IPS DF 6.9 (cell line): ENCODE data around the gene IQGAP1.

Experiments
- DNase-seq: peaks from one replicate; pipeline ENCODE4 v3.0.0-alpha.2; 2013; ENCODE audit warnings: low read depth, low spot score
- H3K27ac ChIP-seq: one replicate; pipeline ENCODE4 v1.5.1; 2013; ENCODE audit warnings: low read length, control low read depth
- H3K27me3 ChIP-seq: 2 replicates; pipeline ENCODE4 v1.6.1; 2013; ENCODE audit warnings: mild to moderate bottlenecking, low read length; ENCODE audit not compliant: control insufficient read depth, insufficient read depth
- H3K36me3 ChIP-seq: 2 replicates; pipeline ENCODE4 v1.6.1; 2013; ENCODE audit warnings: low read length; ENCODE audit not compliant: control insufficient read depth, insufficient read depth
- H3K4me1 ChIP-seq: 2 replicates; pipeline ENCODE4 v1.6.1; 2013; ENCODE audit warnings: low read length; ENCODE audit not compliant: control insufficient read depth, insufficient read depth
- H3K4me3 ChIP-seq: 2 replicates; pipeline ENCODE4 v1.5.1; 2013; ENCODE audit warnings: mild to moderate bottlenecking, low read length
- H3K9me3 ChIP-seq: 2 replicates; pipeline ENCODE4 v1.6.1; 2013; ENCODE audit warnings: low read length, inconsistent platforms; ENCODE audit not compliant: control insufficient read depth, insufficient read depth
- WGBS: extraction: QIAGEN DNeasy Blood & Tissue Kit; methylation state at CpG from one replicate; pipeline ENCODE4 v1.1.7; 2013; ENCODE audit warnings: mixed read lengths, missing lambda C conversion rate; ENCODE audit not compliant: insufficient read length, insufficient coverage; 5-methylcytosine and 5-hydroxymethylcytosine counted together

The IQGAP1 gene

DNA sequence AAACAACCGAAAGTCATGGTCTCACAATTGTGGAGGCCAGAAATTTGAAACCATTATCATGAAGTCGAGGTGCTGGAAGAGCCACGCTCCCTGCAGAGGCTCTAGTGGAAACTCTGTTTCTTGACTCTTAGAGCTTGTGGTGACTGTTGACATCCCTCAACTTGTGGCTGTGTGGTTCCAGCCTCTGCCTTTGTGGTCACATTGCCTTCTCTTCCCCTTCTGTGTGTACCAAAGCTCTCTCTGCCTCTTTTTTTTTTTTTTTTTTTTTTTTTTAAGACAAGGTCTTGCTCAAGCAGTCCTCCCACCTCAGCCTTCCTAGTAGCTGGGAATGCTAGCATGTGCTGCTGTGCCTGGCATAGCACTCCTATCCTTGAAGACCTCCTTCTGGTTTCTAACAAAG is 93.0 kb downstream of the IQGAP1 start:
- no CpG with 5 or more reads among the region's 3 CpGs for WGBS
- Histone ChIP-seq H3K27ac (no peak overlapping the region), H3K9me3 (no peaks in the 10 kb centered on the region), H3K27me3 (no peaks in the 10 kb centered on the region), H3K4me1 (no peaks in the 10 kb centered on the region), H3K36me3 (peaks cover 14% of the 10 kb centered on the region; the same call in 1 of the 2 replicates), H3K4me3 (no peak overlapping the region)
- no peak for DNase-seq

DNA sequence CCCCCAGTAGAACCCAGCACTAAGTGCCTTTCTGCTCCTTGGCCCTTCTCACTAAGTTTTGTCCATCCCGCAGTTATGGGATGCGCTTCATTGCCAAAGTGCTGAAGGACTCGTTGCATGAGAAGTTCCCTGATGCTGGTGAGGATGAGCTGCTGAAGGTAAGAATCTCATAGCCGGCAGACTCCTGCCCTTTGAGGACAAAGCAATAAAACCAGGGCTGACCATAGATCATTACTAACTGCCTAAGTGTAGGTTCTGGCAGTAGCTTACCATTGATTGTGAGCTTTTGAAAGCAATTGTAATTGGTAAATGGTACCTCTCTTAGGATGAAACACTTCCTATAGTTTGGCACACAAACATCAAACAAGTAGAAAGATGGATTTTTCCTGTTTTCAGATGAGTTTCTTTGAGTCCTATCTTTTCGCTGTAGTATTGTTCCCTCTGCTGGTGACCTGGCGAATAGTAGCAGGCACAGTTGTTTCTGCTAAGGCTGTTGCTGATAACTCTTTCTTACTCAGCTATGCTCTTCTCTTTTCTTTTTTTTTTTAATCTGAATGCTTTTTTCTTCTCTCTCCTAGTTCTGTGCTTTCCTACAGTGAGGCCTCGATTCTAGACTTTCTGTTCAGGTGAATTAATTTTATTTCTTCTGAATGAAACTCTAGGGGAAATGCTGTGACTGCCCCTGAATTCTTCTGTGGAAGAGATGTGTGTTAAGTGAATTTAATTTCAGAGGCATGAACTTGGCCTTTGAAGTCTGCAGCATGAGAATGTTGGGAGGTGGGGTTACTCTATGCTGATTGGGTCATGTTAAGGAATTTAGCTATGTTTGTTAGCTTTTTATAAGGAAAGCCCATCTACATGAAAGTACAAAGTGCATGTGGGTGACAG is 94.3 kb downstream of the IQGAP1 start:
- H3K9me3 ChIP-seq, result no peaks in the 10 kb centered on the region
- no CpG with 5 or more reads among the region's 7 CpGs for whole genome bisulfite sequencing
- peaks cover 12% of the 10 kb centered on the region; the same call in 1 of the 2 replicates for H3K36me3 ChIP-seq
- no peak overlapping the region for H3K4me3 ChIP-seq
- H3K27me3 ChIP-seq, result no peaks in the 10 kb centered on the region
- no peaks in the 10 kb centered on the region for H3K4me1 ChIP-seq
- DNase-seq, result peak; percentile 25
- H3K27ac ChIP-seq, result no peak overlapping the region

DNA sequence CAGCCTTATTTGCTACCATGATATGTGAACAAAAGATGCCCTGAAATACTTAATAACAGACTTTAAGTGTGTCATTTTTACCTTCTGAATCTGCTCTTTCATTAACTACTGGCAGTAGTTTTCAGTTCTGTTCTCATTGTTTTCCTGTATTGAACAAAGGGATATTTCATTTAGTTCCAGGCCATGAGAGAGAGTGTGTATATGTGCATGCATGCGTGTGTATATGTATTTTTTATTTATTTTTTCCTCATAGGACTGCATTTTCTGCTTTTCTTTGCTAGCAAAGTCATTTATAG is 94.9 kb downstream of the IQGAP1 start:
- Histone ChIP-seq H3K4me1 (no peaks in the 10 kb centered on the region), H3K27me3 (no peaks in the 10 kb centered on the region), H3K9me3 (no peaks in the 10 kb centered on the region), H3K4me3 (no peak overlapping the region), H3K36me3 (peaks cover 16% of the 10 kb centered on the region; the same call in 1 of the 2 replicates), H3K27ac (no peak overlapping the region)
- no peak for DNase-seq
- WGBS, result no CpG with 5 or more reads among the region's 1 CpG

DNA sequence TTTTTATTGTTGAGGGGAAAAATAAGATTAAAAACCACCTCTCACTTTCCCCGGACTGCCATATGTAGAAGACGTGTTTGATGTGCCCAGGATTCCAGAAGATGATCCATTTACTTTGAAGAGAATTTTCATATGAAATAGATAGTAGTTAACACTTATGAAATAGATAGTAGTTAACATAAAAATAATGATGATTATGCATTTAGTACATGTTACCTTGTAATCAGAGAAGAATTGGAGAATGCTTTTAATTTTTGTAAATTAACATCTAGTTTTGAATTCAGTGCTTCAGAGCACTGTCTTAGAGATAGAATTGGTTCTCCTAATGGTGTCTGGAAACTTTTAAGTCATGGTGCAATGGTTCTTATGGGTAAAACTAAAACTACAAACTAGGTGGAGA is 95.6 kb downstream of the IQGAP1 start:
- Histone ChIP-seq H3K36me3 (peaks cover 15% of the 10 kb centered on the region; the same call in 1 of the 2 replicates), H3K27ac (no peak overlapping the region), H3K9me3 (no peaks in the 10 kb centered on the region), H3K27me3 (no peaks in the 10 kb centered on the region), H3K4me3 (no peak overlapping the region), H3K4me1 (no peaks in the 10 kb centered on the region)
- no peak for DNase-seq
- WGBS, result no CpG with 5 or more reads among the region's 2 CpGs

DNA sequence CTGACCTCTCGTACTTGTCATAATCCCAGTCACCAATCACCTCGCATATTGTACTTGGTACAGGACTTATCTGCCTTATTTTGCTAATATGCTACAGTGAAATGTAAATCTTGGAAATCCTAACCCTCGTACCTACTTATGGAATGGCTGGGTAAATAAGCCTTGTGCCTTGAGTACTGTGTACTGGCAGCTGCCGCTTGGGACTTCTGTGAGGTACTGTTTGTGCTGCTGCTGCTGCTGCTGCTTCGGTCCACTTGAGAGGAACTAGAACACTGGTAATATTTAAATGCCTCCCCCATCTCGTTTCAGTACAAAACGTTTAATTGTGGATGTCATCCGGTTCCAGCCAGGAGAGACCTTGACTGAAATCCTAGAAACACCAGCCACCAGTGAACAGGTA is 99.1 kb downstream of the IQGAP1 start:
- Histone ChIP-seq H3K4me3 (no peak overlapping the region), H3K9me3 (no peaks in the 10 kb centered on the region), H3K4me1 (no peaks in the 10 kb centered on the region), H3K27ac (no peak overlapping the region), H3K27me3 (no peaks in the 10 kb centered on the region), H3K36me3 (peaks cover 10% of the 10 kb centered on the region; the same call in 1 of the 2 replicates)
- no peak for DNase-seq
- WGBS, result no CpG with 5 or more reads among the region's 8 CpGs

DNA sequence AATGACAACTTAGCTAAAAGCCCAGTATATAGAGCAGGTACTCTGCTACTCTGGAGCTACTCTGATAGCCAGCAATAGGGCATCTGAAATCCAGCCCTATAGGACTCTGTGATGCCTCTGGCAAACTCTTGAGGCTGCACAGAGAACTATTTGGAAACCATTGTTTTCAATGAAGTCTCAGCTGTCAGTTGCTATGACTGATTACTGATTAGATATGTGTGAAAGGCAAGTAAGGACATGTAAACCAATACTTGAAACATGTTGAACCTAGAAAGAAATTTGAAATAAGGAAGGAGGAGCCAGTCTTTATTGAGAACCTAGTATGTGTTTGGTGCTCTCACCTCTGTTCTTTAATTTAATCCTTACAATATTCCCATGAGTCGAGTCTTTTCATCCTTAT is 101.5 kb downstream of the IQGAP1 start:
- Histone ChIP-seq H3K27me3 (no peaks in the 10 kb centered on the region), H3K36me3 (peaks cover 10% of the 10 kb centered on the region; the same call in 1 of the 2 replicates), H3K27ac (no peak overlapping the region), H3K4me3 (no peak overlapping the region), H3K9me3 (no peaks in the 10 kb centered on the region), H3K4me1 (no peaks in the 10 kb centered on the region)
- no CpG with 5 or more reads among the region's 1 CpG for WGBS
- DNase-seq, result no peak

DNA sequence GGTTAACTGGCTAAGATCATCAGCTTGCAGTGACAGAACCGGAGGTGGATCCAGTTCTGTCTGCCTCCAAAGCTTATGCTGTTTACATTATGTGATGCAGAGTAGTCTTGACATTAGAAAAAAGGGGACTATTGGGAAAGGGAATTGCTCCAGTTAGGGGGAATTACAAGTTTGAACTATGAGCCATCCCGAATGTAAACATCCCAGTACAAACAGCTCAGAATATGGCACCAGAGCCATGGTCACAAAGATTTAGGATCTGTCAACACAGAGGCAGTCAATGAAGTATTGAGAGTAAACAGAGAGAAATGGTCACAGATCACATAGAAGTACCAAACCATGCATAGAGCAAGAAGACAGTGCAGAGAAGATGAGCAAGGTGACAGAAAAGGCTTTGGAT is 101.9 kb downstream of the IQGAP1 start:
- Histone ChIP-seq H3K27ac (no peak overlapping the region), H3K9me3 (no peaks in the 10 kb centered on the region), H3K36me3 (peaks cover 10% of the 10 kb centered on the region; the same call in 1 of the 2 replicates), H3K4me1 (no peaks in the 10 kb centered on the region), H3K27me3 (no peaks in the 10 kb centered on the region), H3K4me3 (no peak overlapping the region)
- no CpG with 5 or more reads among the region's 2 CpGs for WGBS
- DNase-seq, result no peak

DNA sequence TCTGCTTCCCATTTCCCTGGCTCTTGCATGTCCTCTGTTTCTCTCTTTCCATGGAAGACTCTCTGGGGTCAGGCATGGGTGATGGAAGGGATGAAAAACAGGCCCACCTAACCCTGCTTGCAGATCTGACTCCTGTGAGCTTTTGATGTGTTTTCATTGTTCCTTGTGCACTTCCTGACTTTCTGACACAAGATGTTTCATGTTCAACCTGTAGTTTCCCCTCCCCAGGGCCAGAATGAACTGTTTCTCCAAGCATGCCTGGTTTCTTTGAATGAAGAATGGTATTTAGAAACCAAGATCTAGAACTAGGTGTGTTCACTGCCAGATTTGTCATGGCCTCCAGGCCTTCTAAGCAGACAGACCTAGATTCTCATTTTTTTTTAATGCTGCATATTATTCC is 105.6 kb downstream of the IQGAP1 start:
- peaks cover 13% of the 10 kb centered on the region; the same call in 1 of the 2 replicates for H3K36me3 ChIP-seq

DNA sequence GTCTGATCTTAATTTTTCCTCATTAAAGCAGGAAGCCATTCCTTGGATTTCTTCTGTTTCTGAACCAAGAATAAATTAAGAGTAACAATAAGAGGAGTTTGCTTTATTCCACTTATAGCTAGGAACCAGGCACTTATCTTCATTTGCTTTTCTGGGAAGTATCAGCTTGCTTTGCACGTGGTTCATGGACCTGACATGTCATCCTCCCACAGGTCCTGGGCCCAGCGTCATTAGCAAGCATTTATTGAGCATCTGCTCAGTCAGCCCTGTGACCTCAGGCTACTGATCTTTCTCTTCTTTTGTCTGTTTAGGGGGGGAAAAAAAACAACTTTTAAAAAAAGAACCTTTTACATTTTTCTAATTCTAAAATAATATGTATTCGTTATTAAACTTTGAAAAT is 107.0 kb downstream of the IQGAP1 start:
- H3K27ac ChIP-seq, result no peak overlapping the region
- no peaks in the 10 kb centered on the region for H3K4me1 ChIP-seq
- H3K27me3 ChIP-seq, result no peaks in the 10 kb centered on the region
- H3K36me3 ChIP-seq, result peaks cover 13% of the 10 kb centered on the region; the same call in 1 of the 2 replicates
- no peak overlapping the region for H3K4me3 ChIP-seq
- no peak for DNase-seq
- WGBS, result no CpG with 5 or more reads among the region's 3 CpGs
- no peaks in the 10 kb centered on the region for H3K9me3 ChIP-seq

More for the DNA sequence above, 105.6 kb downstream of the IQGAP1 start:
- Histone ChIP-seq H3K4me1 (no peaks in the 10 kb centered on the region), H3K4me3 (no peak overlapping the region), H3K9me3 (no peaks in the 10 kb centered on the region), H3K27ac (no peak overlapping the region), H3K27me3 (no peaks in the 10 kb centered on the region)
- no peak for DNase-seq

DNA sequence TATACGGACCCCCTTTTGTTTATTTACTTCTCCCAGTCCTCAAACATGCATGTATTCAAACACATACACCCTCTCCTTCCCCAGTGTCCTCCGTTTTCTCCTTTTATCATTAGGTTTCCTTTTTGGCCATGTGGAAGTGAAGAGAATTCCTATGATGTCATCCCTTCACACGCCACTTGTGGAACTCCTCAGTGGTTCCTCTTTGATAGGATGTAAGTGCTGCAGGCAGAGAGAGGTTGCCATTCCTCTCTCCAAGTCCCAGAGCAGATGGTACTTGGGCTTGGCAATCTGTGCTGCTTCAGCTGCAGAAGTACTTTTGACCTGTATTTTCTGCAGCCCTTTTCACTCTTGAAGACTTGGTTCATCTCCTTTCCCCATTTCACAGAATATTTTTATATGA is 108.7 kb downstream of the IQGAP1 start:
- Histone ChIP-seq H3K4me1 (no peaks in the 10 kb centered on the region), H3K36me3 (peaks cover 13% of the 10 kb centered on the region; the same call in 1 of the 2 replicates), H3K9me3 (no peaks in the 10 kb centered on the region), H3K27me3 (no peaks in the 10 kb centered on the region), H3K4me3 (no peak overlapping the region), H3K27ac (no peak overlapping the region)
- DNase-seq, result no peak
- WGBS, result no CpG with 5 or more reads among the region's 3 CpGs

DNA sequence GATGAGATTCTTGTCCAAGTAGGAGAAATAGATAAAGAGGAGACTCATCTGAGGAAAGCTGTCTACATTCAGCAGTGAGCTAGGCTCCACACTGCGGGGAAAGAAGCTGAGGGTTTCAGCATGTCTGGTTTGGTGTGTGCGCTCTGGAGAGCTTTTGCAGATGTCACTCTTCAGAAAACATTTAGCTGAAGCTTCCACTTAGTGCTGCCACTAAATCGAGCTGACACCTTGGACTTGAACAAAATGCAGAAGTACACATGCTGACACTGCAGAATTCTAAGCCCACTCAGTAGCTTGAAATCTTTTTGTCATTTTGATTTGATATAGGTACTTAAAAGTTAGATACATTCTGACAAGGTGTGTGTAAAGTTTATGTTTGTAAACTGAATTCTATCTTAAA is 109.3 kb downstream of the IQGAP1 start:
- no peak overlapping the region for H3K27ac ChIP-seq
- H3K27me3 ChIP-seq, result no peaks in the 10 kb centered on the region
- DNase-seq, result no peak
- H3K36me3 ChIP-seq, result peaks cover 13% of the 10 kb centered on the region; the same call in 1 of the 2 replicates
- no peaks in the 10 kb centered on the region for H3K4me1 ChIP-seq
- no peaks in the 10 kb centered on the region for H3K9me3 ChIP-seq
- no CpG with 5 or more reads among the region's 3 CpGs for WGBS
- H3K4me3 ChIP-seq, result no peak overlapping the region
